ENCODE measurements around the gene PDXDC1.
"Not testable (repeated sequence)": the region's sequence is repeated elsewhere in the genome, so short reads cannot be mapped to it uniquely, and the experiment has no call there.

The PDXDC1 gene

GRCh38 chr16:15166177-15166576 is 191.4 kb downstream of the PDXDC1 start:
- not testable (repeated sequence) for DNase-seq

- DNase-seq: not testable (repeated sequence)
These were observed 193.5 kb downstream of the PDXDC1 start for GRCh38 chr16:15168303-15168702.

- DNase-seq: not testable (repeated sequence)
These were observed 194.3 kb downstream of the PDXDC1 start for GRCh38 chr16:15168953-15169652.

- DNase-seq: not testable (repeated sequence)
These were observed 205.1 kb downstream of the PDXDC1 start for GRCh38 chr16:15179909-15180308.

- not testable (repeated sequence) for DNase-seq
These were observed 206.1 kb downstream of the PDXDC1 start for GRCh38 chr16:15180946-15181345.

- not testable (repeated sequence) for DNase-seq
These were observed 209.2 kb downstream of the PDXDC1 start for GRCh38 chr16:15184000-15184399.
